Measurements from ENCODE around the gene AAMDC. TPM values are rescaled to one million over a fixed set of nuclear protein-coding genes. Genes with fewer than 3 reads are reported as not detected.

AAMDC gene
- total RNA-seq = 10 to 100 TPM; 21.8 to 50.7 (median 38.9) TPM
- 10 to 100 TPM; 77.2 to 77.6 TPM for polyA plus RNA-seq
- long read RNA-seq, donor 1, partial matches to known transcripts = 0 of 19 reads
- long read RNA-seq, donor 1, other reads (novel, unspliced or antisense) = 10 of 19 reads
- long read RNA-seq, donor 2, transcript AAMDC-202 (4 exons, 531 nt) = major isoform, 22 of 53 reads
- long read RNA-seq, donor 2, transcript AAMDC-206 (5 exons, 579 nt) = minor isoform, 10 of 53 reads
- long read RNA-seq, donor 2, partial matches to known transcripts = 20 of 53 reads
- long read RNA-seq, donor 2, other reads (novel, unspliced or antisense) = 0 of 53 reads
- long read RNA-seq, donor 3, transcript AAMDC-206 (5 exons, 579 nt) = minor isoform, 8 of 30 reads
- long read RNA-seq, donor 3, transcript AAMDC-202 (4 exons, 531 nt) = major isoform, 9 of 30 reads
- long read RNA-seq, donor 3, partial matches to known transcripts = 2 of 30 reads
- long read RNA-seq, donor 3, other reads (novel, unspliced or antisense) = 11 of 30 reads

DNA sequence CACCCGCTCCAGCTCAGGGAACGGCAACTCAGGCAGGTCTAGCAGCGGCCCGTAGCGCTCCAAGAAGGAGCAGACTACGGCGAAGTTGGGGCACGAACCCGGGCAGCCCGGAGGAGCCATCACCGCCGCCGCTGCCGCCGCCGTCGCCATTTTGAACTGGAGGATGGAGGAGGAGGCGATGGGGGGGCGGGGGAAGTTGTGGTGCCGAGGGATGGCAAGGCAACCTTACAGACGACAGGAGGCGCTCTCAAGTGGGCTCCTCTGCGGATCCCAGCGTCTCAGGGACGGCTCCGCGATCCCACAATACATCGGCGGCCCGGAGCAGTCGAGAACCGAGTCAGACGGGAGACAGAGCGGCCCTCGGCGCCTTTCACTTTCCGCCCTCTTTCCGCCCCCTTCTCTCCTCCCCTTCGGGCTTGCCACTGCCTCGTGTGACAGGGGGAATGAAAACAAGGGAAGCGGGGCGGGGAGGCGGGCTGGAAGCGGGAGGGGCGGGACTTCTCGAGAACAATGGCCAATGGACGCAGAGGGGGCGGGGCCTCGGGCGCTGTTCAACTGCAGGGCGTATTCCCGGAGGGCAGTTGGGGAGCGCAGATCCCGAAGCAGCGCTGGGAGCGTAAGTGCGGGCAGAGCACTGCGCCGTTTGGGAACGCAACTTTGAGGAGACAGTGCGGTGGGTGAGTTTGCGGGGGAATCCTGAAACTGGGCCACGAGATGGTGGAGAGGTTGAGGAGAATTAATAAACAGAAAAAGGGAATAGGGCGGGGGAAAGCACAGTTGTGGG, at the start of gene AAMDC, which contains the start of gene RSF1:
Gene AAMDC, plus strand, starts transcription at position 580 of the 784 bp plus-strand sequence. CDS start 21,353 bp downstream, outside the sequence.
Gene RSF1, minus strand, starts transcription at position 158 of the 784 bp plus-strand sequence. Its CDS starts 8 bp downstream, at position 150.
- intact Hi-C loops (cut with DNase I) = loop anchor here in 1 of 4 donors (10.0 kb wide), 1 partner anchor 174 kb away; the partner anchor contains the start of gene INTS4
- H3K4me1 ChIP-seq (ENCODE audit: insufficient read depth) = peaks cover 6% of the 10 kb centered on the region
- no peaks in the 10 kb centered on the region for H3K27me3 ChIP-seq
- H3K4me3 ChIP-seq = peak within 1 kb of the TSS; percentile 99
- no peaks in the 10 kb centered on the region for H3K9me3 ChIP-seq
- WGBS, 3 donors = 0 to 1% (median 0%) methylated on average over 61 to 64 of the region's 64 CpGs
- H3K36me3 ChIP-seq = no peaks in the 10 kb centered on the region
- TF ChIP-seq, protein P1, sequence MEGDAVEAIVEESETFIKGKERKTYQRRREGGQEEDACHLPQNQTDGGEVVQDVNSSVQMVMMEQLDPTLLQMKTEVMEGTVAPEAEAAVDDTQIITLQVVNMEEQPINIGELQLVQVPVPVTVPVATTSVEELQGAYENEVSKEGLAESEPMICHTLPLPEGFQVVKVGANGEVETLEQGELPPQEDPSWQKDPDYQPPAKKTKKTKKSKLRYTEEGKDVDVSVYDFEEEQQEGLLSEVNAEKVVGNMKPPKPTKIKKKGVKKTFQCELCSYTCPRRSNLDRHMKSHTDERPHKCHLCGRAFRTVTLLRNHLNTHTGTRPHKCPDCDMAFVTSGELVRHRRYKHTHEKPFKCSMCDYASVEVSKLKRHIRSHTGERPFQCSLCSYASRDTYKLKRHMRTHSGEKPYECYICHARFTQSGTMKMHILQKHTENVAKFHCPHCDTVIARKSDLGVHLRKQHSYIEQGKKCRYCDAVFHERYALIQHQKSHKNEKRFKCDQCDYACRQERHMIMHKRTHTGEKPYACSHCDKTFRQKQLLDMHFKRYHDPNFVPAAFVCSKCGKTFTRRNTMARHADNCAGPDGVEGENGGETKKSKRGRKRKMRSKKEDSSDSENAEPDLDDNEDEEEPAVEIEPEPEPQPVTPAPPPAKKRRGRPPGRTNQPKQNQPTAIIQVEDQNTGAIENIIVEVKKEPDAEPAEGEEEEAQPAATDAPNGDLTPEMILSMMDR (IDR thresholded peaks at IDR 0.05) = peak; percentile 58 to 76 (median 70)
- TF ChIP-seq POLR2A (IDR thresholded peaks at IDR 0.05) (peak; percentile 71), EP300 (IDR thresholded peaks at IDR 0.05) (no peak)
- H3K27ac ChIP-seq = peak within 1 kb of the TSS; percentile 86 to 94
- peak; percentile 99 for DNase-seq

DNA sequence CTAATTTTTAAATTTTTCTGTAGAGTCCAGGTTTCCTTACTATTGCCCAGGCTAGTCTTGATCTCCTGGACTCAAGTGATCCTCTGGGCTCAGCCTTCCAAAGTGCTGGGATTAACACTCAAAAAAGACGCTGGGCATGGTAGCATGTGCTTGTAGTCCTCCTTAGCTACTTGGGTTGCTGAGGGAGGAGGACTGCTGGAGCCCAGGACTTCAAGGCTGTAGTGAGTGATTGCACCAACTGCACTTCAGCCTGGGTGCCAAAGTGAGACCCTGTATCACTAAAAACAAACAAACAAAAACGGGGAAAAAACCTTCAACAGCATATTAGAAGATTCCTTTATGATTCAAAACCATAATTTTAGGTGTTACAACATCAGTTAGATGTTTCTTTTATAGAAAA, 45.0 kb upstream of the AAMDC start:
- TF ChIP-seq EP300 (IDR thresholded peaks at IDR 0.05) (no peak), POLR2A (IDR thresholded peaks at IDR 0.05) (no peak)
- TF ChIP-seq, protein P1 (IDR thresholded peaks at IDR 0.05) = no peak
- Histone ChIP-seq H3K4me1 (ENCODE audit: insufficient read depth) (peaks cover 9% of the 10 kb centered on the region), H3K9me3 (no peaks in the 10 kb centered on the region), H3K36me3 (no peaks in the 10 kb centered on the region), H3K27ac (no peak overlapping the region), H3K4me3 (no peak overlapping the region), H3K27me3 (no peaks in the 10 kb centered on the region)
- intact Hi-C loops (cut with DNase I) = no loop called here
- DNase-seq = no peak
- WGBS, 3 donors = 29 to 37% (median 31%) methylated on average over 2 of the region's 2 CpGs

DNA sequence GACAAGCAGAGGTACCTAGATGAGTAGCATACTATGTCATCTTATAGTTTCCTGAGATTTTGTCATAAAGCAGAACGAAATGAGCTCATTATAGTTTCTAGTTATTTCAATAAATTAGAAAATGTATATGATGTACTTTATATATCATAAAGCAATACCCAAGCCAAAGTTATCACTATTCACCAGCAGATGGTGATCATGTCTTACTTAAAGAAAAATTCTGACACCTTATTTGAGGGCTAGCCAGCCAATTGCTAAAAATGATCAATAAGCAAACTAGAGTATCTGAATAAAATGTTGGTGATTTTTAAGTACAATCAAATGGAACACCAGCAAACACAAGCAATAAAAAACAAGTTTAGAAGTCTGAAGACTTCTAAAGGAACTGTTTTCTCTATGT, 44.5 kb upstream of the AAMDC start:
- TF ChIP-seq, protein P1 (IDR thresholded peaks at IDR 0.05) = no peak
- no peak for TF ChIP-seq POLR2A (IDR thresholded peaks at IDR 0.05)
- TF ChIP-seq EP300 (IDR thresholded peaks at IDR 0.05) = no peak
- Histone ChIP-seq H3K4me3 (no peak overlapping the region), H3K36me3 (no peaks in the 10 kb centered on the region), H3K9me3 (no peaks in the 10 kb centered on the region), H3K4me1 (ENCODE audit: insufficient read depth) (peaks cover 7% of the 10 kb centered on the region), H3K27me3 (no peaks in the 10 kb centered on the region), H3K27ac (no peak overlapping the region)
- DNase-seq = no peak
- intact Hi-C loops (cut with DNase I) = no loop called here
- 87 to 89% (median 88%) methylated on average over 1 of the region's 1 CpG for WGBS, 3 donors

DNA sequence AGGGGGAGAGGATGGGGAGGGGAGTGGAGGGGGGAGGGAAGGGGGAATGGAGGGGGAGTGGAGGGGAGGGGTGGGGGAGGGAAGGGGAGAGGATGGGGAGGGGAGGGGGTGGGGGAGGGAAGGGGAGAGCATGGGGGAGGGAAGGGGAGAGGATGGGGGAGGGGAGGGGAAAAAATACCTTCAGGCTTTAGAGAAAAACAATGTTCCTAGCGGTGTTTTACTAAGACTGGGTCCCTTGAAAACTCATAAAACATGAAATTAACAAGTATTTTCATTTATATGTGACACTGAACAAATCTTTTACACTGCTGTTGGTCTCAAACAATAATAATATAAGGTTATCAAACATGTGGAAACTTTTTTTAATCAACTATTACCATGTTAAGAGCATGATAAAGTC, 42.8 kb upstream of the AAMDC start:
- 86 to 94% (median 93%) methylated on average over 1 of the region's 1 CpG for WGBS, 3 donors
- Histone ChIP-seq H3K27ac (no peak overlapping the region), H3K36me3 (no peaks in the 10 kb centered on the region), H3K9me3 (no peaks in the 10 kb centered on the region), H3K27me3 (no peaks in the 10 kb centered on the region), H3K4me3 (no peak overlapping the region), H3K4me1 (ENCODE audit: insufficient read depth) (peaks cover 7% of the 10 kb centered on the region)
- intact Hi-C loops (cut with DNase I) = no loop called here
- TF ChIP-seq POLR2A (IDR thresholded peaks at IDR 0.05) = no peak
- TF ChIP-seq, protein P1 (IDR thresholded peaks at IDR 0.05) = no peak
- no peak for TF ChIP-seq EP300 (IDR thresholded peaks at IDR 0.05)
- DNase-seq = no peak
